ENCODE results near the gene PHC3. TPM values are rescaled to one million over a fixed set of nuclear protein-coding genes. Genes with fewer than 3 reads are reported as not detected.
A peak's percentile ranks its signal among the peaks of the same experiment; 100 is the strongest.

The PHC3 gene
- total and polyA plus RNA-seq, 2 of the 13 experiments (the other 11 are each of a cell fraction or from before 2014, with no cell fraction given): 24.1 to 49.0 TPM

GRCh38 chr3:170076715-170077238, 104.8 kb downstream of the PHC3 start (continued):
- no peak for TF ChIP-seq ARID4A (CRISPR knock-in tag; IDR thresholded peaks at IDR 0.05; ENCODE audit: borderline replicate concordance)
- TF ChIP-seq GATA4 (IDR thresholded peaks at IDR 0.05; ENCODE audit: borderline replicate concordance, low read depth): no peak
- no peak for TF ChIP-seq FOXK2 (IDR thresholded peaks at IDR 0.05)
- TF ChIP-seq ATF6 (CRISPR knock-in tag; conservative IDR thresholded peaks at IDR 0.05): no peak
- TF ChIP-seq SIN3A (IDR thresholded peaks at IDR 0.05; ENCODE audit: borderline replicate concordance, low read depth, low read length): no peak
- no peak for TF ChIP-seq ZNF605 (CRISPR knock-in tag; IDR thresholded peaks at IDR 0.05)
- no peak for TF ChIP-seq TRAFD1 (CRISPR knock-in tag; IDR thresholded peaks at IDR 0.05; ENCODE audit: borderline replicate concordance)
- no peak for TF ChIP-seq SMC3 (IDR thresholded peaks at IDR 0.05; ENCODE audit: low read length)
- TF ChIP-seq SALL2 (CRISPR knock-in tag; IDR thresholded peaks at IDR 0.05): no peak
- no peak for TF ChIP-seq TFDP1 (CRISPR knock-in tag; IDR thresholded peaks at IDR 0.05; ENCODE audit: borderline replicate concordance)
- TF ChIP-seq PITX1 (CRISPR knock-in tag; IDR thresholded peaks at IDR 0.05): peak; percentile 37; the same call in 1 of the 2 replicates
- TF ChIP-seq U2AF1 (optimal IDR thresholded peaks at IDR 0.05; ENCODE audit: low read depth, low read length): no peak
- TF ChIP-seq ZNF44 (CRISPR knock-in tag; IDR thresholded peaks at IDR 0.05): no peak
- no peak for TF ChIP-seq REL (CRISPR knock-in tag; conservative IDR thresholded peaks at IDR 0.05)
- TF ChIP-seq ZNF33B (CRISPR knock-in tag; IDR thresholded peaks at IDR 0.05): no peak
- no peak for TF ChIP-seq CBX2 (IDR thresholded peaks at IDR 0.05; ENCODE audit: low read depth, low read length)
- no peak for TF ChIP-seq CBX2 (CRISPR knock-in tag; IDR thresholded peaks at IDR 0.05; ENCODE audit: low read depth)
- no peak for TF ChIP-seq NFATC3 (CRISPR knock-in tag; IDR thresholded peaks at IDR 0.05)
- no peak for TF ChIP-seq ZNF557 (CRISPR knock-in tag; IDR thresholded peaks at IDR 0.05)
- TF ChIP-seq MTF1 (CRISPR knock-in tag; IDR thresholded peaks at IDR 0.05): no peak
- no peak for TF ChIP-seq MYC (CRISPR knock-in tag; IDR thresholded peaks at IDR 0.05; ENCODE audit: borderline replicate concordance)
- TF ChIP-seq SNRNP70 (IDR thresholded peaks at IDR 0.05; ENCODE audit: low read depth, low read length): no peak
- peak; percentile 43; the same call in 1 of the 2 replicates for TF ChIP-seq YEATS4 (CRISPR knock-in tag; IDR thresholded peaks at IDR 0.05; ENCODE audit: borderline replicate concordance)
